ENCODE data around the gene ZPLD1. TPM values are rescaled to one million over a fixed set of nuclear protein-coding genes. Genes with fewer than 3 reads are reported as not detected.

ZPLD1 gene
- total and polyA plus RNA-seq, 9 donors: 0.11 to 0.48 (median 0.27) TPM; not detected in 1

DNA sequence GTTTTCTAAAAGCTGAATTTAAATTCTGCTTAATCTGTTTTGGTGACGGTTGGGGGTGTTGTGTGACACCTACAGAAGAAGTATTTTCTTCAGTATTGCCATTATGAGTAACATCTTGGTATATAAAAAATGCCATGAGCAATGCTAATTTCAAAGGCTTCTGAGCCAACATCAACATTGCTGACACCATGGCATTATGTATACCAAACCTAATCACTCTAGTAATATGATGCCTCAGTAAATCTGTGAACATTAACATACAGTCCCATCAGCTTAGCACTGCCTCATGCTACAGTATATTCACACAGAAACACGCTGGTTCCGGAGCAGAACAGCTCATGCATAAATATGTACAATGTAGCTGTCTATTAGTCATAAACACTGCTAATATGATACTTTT, 75.8 kb downstream of the ZPLD1 start:
- no peaks in the 10 kb centered on the region for H3K36me3 ChIP-seq
- TF ChIP-seq EP300 (IDR thresholded peaks at IDR 0.05) (no peak), POLR2A (IDR thresholded peaks at IDR 0.05) (no peak), CTCF (IDR thresholded peaks at IDR 0.05) (no peak)
- DNase-seq: no peak
- H3K4me1 ChIP-seq (ENCODE audit: insufficient read depth): no peaks in the 10 kb centered on the region
- intact Hi-C loops (cut with DNase I): no loop called here
- no peaks in the 10 kb centered on the region for H3K27me3 ChIP-seq
- H3K9me3 ChIP-seq: no peaks in the 10 kb centered on the region
- WGBS, 3 donors: 80 to 87% (median 80%) methylated on average over 3 of the region's 3 CpGs
- H3K4me3 ChIP-seq: no peak overlapping the region
- no peak overlapping the region for H3K27ac ChIP-seq

- no peaks in the 10 kb centered on the region for H3K36me3 ChIP-seq
- H3K9me3 ChIP-seq: no peaks in the 10 kb centered on the region
- intact Hi-C loops (cut with DNase I): no loop called here
- DNase-seq: no peak
- no peak overlapping the region for H3K27ac ChIP-seq
- H3K4me1 ChIP-seq (ENCODE audit: insufficient read depth): no peaks in the 10 kb centered on the region
- 61 to 81% (median 72%) methylated on average over 1 of the region's 1 CpG for WGBS, 3 donors
- H3K27me3 ChIP-seq: no peaks in the 10 kb centered on the region
- TF ChIP-seq CTCF (IDR thresholded peaks at IDR 0.05) (no peak), EP300 (IDR thresholded peaks at IDR 0.05) (no peak)
- no peak overlapping the region for H3K4me3 ChIP-seq
Measured at GRCh38 chr3:102511168-102511567, 76.4 kb downstream of the ZPLD1 start.

- intact Hi-C loops (cut with DNase I): no loop called here
- TF ChIP-seq POLR2A (IDR thresholded peaks at IDR 0.05) (no peak), CTCF (IDR thresholded peaks at IDR 0.05) (no peak), EP300 (IDR thresholded peaks at IDR 0.05) (no peak)
- 76 to 85% (median 78%) methylated on average over 4 of the region's 4 CpGs for whole genome bisulfite sequencing, 3 donors
- DNase-seq: no peak
- Histone ChIP-seq H3K27me3 (no peaks in the 10 kb centered on the region), H3K27ac (no peak overlapping the region), H3K36me3 (no peaks in the 10 kb centered on the region), H3K9me3 (no peaks in the 10 kb centered on the region), H3K4me1 (ENCODE audit: insufficient read depth) (no peaks in the 10 kb centered on the region), H3K4me3 (no peak overlapping the region)
Measured at GRCh38 chr3:102511639-102512038, 76.8 kb downstream of the ZPLD1 start.

DNA sequence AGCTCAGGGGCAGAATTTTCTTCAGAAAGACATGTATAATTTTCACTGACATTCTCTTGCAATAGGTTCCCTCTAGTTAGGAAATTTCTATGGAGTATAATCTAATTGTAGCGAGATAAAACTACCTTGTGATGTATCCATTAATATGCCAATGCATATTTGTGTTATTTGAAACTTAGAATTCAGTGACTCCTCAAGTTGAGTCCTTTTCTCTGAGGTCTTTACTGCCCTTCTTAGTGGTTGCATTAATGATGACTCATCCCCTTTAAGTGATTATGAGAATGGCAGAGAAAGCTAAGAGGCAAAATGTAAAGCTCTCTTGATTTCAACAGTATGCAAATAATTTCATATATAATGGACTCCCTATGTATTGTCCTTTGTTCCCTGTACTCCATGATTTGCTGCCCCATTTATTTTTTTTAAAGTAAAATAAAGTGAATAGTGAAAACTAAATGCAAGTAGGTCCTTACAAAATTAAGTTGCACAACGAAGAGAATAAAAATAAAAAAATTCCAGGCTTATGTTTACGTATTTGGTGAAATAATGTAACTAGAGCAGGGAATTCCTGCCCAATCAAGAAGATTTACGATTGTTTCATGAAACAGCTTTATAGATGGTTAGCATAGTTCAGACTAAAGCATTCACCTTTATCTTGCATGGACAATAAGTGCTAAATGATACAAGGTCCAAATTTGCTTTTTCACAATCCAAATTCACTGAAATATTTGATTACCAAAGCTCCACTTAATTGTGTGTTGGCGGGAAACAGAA, 78.1 kb downstream of the ZPLD1 start:
- no peak overlapping the region for H3K4me3 ChIP-seq
- 48 to 55% (median 49%) methylated on average over 5 of the region's 5 CpGs for WGBS, 3 donors

More for the DNA sequence above, 78.1 kb downstream of the ZPLD1 start:
- DNase-seq: no peak
- TF ChIP-seq CTCF (IDR thresholded peaks at IDR 0.05) (no peak), EP300 (IDR thresholded peaks at IDR 0.05) (no peak), POLR2A (IDR thresholded peaks at IDR 0.05) (no peak)
- Histone ChIP-seq H3K36me3 (no peaks in the 10 kb centered on the region), H3K27me3 (no peaks in the 10 kb centered on the region), H3K9me3 (no peaks in the 10 kb centered on the region), H3K27ac (no peak overlapping the region), H3K4me1 (ENCODE audit: insufficient read depth) (no peaks in the 10 kb centered on the region)
- intact Hi-C loops (cut with DNase I): no loop called here

All from ovary (tissue), 9 donors.